WTC11 (cell line): ENCODE data around the gene MYLK.

Source experiments
- CREB1 ChIP-seq: sonication (generic); formaldehyde crosslinking; IDR thresholded peaks from 2 replicates; pipeline ENCODE4 v1.8.0; 2023; ENCODE audit warnings: mild to moderate bottlenecking, missing genetic modification reagents
- ZNF219 ChIP-seq: sonication (generic); formaldehyde crosslinking; IDR thresholded peaks from 2 replicates; pipeline ENCODE4 v1.8.0; 2023; ENCODE audit warnings: missing genetic modification reagents, mild to moderate bottlenecking, borderline replicate concordance
- TF ChIP-seq, protein P1 (sequence below): sonication (generic); formaldehyde crosslinking; IDR thresholded peaks from 2 replicates; pipeline ENCODE4 v1.8.0; 2022; ENCODE audit warnings: mild to moderate bottlenecking, missing genetic modification reagents
- TF ChIP-seq, protein P2 (sequence below): sonication (generic); formaldehyde crosslinking; IDR thresholded peaks from 2 replicates; pipeline ENCODE4 v1.8.1; 2023; ENCODE audit warnings: mild to moderate bottlenecking, missing genetic modification reagents, moderate library complexity
- TF ChIP-seq, protein P3 (sequence below): fragments of 200-600 bp; IDR thresholded peaks from 2 replicates; pipeline ENCODE4 v1.8.0; 2022; ENCODE audit warnings: antibody characterized with exemption
- TF ChIP-seq, protein P4 (sequence below): sonication (generic); formaldehyde crosslinking; IDR thresholded peaks from 2 replicates; pipeline ENCODE4 v1.8.0; 2022; ENCODE audit warnings: mild to moderate bottlenecking, missing genetic modification reagents

DNA sequence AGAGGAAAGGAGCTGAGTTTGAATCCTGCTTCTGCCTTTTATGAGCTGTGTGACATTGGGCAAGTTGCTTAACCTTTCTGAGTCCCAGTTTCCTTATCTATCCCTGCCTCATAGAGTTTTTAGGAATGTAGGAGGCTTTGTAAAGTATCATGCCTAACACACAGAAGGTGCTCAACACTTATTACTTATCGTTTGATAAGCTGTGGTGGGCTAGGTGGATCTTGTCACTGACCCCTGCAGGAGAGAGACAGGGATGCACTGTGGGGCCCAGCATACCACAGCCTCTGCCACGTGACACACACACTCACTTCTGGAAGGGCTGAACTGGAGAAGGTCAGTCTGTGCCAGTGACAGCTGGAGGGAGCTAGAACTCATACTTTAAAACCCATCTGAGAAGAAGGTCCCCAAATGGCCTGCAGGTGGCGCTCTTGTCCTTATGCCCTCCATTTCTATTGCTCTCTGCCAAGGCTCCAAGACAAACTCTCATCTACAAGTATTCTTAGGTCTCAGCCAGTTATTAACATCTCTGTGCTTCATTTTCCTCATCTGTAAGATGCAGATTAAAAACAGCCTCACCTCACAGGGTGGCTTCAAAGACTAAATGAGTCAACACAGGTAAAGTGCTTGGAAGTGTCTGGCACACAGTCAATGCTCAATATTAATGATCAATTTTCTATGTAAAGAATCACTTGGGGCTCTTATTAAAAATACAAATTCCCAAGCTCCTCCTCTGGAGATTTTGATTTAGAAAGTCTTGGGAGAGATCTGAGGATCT lies 241.8 kb downstream of the MYLK start:
- TF ChIP-seq CREB1 (no peak), ZNF219 (no peak)
- TF ChIP-seq, protein P1, sequence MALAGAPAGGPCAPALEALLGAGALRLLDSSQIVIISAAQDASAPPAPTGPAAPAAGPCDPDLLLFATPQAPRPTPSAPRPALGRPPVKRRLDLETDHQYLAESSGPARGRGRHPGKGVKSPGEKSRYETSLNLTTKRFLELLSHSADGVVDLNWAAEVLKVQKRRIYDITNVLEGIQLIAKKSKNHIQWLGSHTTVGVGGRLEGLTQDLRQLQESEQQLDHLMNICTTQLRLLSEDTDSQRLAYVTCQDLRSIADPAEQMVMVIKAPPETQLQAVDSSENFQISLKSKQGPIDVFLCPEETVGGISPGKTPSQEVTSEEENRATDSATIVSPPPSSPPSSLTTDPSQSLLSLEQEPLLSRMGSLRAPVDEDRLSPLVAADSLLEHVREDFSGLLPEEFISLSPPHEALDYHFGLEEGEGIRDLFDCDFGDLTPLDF = no peak
- TF ChIP-seq, protein P2, sequence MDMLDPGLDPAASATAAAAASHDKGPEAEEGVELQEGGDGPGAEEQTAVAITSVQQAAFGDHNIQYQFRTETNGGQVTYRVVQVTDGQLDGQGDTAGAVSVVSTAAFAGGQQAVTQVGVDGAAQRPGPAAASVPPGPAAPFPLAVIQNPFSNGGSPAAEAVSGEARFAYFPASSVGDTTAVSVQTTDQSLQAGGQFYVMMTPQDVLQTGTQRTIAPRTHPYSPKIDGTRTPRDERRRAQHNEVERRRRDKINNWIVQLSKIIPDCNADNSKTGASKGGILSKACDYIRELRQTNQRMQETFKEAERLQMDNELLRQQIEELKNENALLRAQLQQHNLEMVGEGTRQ (CRISPR knock-in tag) = peak; percentile 94
- TF ChIP-seq, protein P3, sequence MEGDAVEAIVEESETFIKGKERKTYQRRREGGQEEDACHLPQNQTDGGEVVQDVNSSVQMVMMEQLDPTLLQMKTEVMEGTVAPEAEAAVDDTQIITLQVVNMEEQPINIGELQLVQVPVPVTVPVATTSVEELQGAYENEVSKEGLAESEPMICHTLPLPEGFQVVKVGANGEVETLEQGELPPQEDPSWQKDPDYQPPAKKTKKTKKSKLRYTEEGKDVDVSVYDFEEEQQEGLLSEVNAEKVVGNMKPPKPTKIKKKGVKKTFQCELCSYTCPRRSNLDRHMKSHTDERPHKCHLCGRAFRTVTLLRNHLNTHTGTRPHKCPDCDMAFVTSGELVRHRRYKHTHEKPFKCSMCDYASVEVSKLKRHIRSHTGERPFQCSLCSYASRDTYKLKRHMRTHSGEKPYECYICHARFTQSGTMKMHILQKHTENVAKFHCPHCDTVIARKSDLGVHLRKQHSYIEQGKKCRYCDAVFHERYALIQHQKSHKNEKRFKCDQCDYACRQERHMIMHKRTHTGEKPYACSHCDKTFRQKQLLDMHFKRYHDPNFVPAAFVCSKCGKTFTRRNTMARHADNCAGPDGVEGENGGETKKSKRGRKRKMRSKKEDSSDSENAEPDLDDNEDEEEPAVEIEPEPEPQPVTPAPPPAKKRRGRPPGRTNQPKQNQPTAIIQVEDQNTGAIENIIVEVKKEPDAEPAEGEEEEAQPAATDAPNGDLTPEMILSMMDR = peak; percentile 90
- TF ChIP-seq, protein P4, sequence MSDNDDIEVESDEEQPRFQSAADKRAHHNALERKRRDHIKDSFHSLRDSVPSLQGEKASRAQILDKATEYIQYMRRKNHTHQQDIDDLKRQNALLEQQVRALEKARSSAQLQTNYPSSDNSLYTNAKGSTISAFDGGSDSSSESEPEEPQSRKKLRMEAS (CRISPR knock-in tag) = peak; percentile 59; the same call in 1 of the 2 replicates
